ENCODE results near the gene PLCH2.

PLCH2 gene

DNA sequence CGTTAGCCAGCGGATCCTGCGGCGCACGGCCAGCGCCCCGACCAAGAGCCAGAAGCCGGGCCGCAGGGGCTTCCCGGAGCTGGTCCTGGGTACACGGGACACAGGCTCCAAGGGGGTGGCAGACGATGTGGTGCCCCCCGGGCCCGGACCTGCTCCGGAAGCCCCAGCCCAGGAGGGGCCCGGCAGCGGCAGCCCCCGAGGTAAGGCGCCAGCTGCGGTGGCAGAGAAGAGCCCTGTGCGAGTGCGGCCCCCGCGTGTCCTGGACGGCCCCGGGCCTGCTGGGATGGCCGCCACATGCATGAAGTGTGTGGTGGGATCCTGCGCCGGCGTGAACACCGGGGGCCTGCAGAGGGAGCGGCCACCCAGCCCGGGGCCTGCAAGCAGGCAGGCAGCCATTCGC lies 26.1 kb downstream of the PLCH2 start:
- in situ Hi-C loops (cut with MboI; ENCODE audit: low pct_unique_long_range_greater_than_20kb, low sequenced_read_pairs, unreplicated experiment), result no loop called here
- DNase-seq (ENCODE audit: low spot score), result no peak
- TF ChIP-seq, protein P1, sequence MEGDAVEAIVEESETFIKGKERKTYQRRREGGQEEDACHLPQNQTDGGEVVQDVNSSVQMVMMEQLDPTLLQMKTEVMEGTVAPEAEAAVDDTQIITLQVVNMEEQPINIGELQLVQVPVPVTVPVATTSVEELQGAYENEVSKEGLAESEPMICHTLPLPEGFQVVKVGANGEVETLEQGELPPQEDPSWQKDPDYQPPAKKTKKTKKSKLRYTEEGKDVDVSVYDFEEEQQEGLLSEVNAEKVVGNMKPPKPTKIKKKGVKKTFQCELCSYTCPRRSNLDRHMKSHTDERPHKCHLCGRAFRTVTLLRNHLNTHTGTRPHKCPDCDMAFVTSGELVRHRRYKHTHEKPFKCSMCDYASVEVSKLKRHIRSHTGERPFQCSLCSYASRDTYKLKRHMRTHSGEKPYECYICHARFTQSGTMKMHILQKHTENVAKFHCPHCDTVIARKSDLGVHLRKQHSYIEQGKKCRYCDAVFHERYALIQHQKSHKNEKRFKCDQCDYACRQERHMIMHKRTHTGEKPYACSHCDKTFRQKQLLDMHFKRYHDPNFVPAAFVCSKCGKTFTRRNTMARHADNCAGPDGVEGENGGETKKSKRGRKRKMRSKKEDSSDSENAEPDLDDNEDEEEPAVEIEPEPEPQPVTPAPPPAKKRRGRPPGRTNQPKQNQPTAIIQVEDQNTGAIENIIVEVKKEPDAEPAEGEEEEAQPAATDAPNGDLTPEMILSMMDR (IDR thresholded peaks at IDR 0.05; ENCODE audit: extremely low read depth, insufficient read depth, missing control alignments), result no peak

DNA sequence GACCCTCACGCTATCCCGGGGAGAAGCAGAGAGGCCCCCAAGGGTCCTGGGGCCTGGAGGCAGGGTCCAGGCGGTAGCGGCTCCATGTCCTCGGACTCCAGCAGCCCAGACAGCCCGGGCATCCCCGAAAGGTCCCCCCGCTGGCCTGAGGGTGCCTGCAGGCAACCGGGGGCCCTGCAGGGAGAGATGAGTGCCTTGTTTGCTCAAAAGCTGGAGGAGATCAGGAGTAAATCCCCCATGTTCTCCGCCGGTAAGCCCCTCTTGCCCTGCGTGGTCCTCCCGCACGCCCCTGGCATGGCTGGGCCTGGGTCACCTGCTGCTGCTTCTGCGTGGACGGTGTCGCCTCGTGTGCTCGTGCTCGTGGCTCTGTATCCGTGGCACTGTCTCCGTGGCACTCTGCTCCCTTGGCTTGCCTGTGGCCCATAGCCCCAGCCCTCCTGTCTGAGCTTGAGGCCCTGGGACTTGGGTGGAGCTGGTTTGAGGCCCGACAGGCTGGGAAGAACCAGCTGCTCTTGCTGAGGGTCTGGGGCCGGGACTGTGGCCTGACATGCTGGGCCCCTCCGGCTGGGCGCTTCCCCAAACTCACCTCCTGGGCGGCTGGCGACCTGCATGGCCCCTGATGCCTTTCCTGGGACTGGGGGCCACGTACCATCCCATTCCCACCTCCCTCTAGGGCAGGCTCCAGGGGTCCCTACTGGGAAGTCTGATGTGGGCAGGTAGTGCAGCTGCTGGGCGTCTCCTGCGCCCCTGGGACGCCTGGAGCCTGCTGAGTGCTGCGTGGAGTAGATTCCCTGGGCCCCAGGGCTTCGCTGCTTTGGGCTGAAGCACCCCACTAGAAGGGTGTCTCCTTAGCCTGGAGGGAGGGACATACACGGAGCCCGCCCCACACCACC lies 26.8 kb downstream of the PLCH2 start:
- TF ChIP-seq, protein P1 (IDR thresholded peaks at IDR 0.05; ENCODE audit: extremely low read depth, insufficient read depth, missing control alignments), result no peak
- in situ Hi-C loops (cut with MboI; ENCODE audit: low pct_unique_long_range_greater_than_20kb, low sequenced_read_pairs, unreplicated experiment), result no loop called here
- no peak for DNase-seq (ENCODE audit: low spot score)

- in situ Hi-C loops (cut with MboI; ENCODE audit: low pct_unique_long_range_greater_than_20kb, low sequenced_read_pairs, unreplicated experiment), result no loop called here
- DNase-seq (ENCODE audit: low spot score), result no peak
- TF ChIP-seq, protein P1 (IDR thresholded peaks at IDR 0.05; ENCODE audit: extremely low read depth, insufficient read depth, missing control alignments), result no peak
These were observed 27.6 kb downstream of the PLCH2 start for GRCh38 chr1:2503554-2504224.

DNA sequence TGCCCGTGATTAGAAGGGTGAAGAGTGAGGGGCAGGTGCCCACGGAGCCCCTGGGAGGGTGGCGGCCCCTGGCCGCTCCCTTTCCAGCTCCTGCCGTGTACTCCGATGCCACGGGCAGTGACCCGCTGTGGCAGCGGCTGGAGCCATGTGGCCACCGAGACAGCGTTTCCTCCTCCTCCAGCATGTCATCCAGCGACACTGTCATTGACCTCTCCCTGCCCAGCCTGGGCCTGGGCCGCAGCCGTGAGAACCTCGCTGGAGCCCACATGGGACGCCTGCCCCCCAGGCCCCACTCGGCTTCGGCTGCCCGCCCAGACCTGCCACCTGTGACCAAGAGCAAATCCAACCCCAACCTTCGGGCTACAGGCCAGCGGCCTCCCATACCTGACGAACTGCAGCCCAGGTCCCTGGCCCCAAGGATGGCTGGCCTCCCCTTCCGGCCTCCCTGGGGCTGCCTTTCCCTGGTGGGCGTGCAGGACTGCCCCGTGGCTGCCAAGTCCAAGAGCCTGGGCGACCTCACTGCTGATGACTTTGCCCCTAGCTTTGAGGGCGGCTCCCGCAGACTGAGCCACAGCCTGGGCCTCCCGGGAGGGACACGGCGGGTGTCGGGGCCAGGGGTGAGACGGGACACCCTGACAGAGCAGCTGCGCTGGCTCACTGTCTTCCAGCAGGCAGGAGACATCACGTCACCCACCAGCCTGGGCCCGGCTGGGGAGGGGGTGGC lies 28.3 kb downstream of the PLCH2 start:
- no peak for DNase-seq (ENCODE audit: low spot score)
- TF ChIP-seq, protein P1 (IDR thresholded peaks at IDR 0.05; ENCODE audit: extremely low read depth, insufficient read depth, missing control alignments), result no peak
- in situ Hi-C loops (cut with MboI; ENCODE audit: low pct_unique_long_range_greater_than_20kb, low sequenced_read_pairs, unreplicated experiment), result no loop called here

DNA sequence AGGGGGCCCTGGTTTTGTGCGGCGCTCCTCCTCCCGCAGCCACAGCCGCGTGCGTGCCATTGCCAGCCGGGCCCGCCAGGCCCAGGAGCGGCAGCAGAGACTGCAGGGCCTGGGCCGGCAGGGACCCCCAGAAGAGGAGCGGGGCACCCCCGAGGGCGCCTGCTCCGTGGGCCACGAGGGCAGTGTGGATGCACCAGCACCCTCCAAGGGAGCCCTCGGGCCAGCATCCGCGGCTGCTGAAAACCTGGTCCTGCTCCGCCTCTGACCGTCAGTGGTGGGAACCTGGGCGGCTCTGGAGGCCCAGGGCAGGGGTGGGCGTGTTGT lies 28.8 kb downstream of the PLCH2 start:
- TF ChIP-seq, protein P1 (IDR thresholded peaks at IDR 0.05; ENCODE audit: extremely low read depth, insufficient read depth, missing control alignments), result no peak
- no peak for DNase-seq (ENCODE audit: low spot score)
- in situ Hi-C loops (cut with MboI; ENCODE audit: low pct_unique_long_range_greater_than_20kb, low sequenced_read_pairs, unreplicated experiment), result no loop called here

GRCh38 chr1:2505461-2505994 lies 29.4 kb downstream of the PLCH2 start:
- in situ Hi-C loops (cut with MboI; ENCODE audit: low pct_unique_long_range_greater_than_20kb, low sequenced_read_pairs, unreplicated experiment), result no loop called here
- TF ChIP-seq, protein P1 (IDR thresholded peaks at IDR 0.05; ENCODE audit: extremely low read depth, insufficient read depth, missing control alignments), result no peak
- no peak for DNase-seq (ENCODE audit: low spot score)

Data from GM13977 (cell line).